GM12873 (cell line): ENCODE data around the gene SBNO1.

Source experiments
- TF ChIP-seq, protein P1 (sequence below): IDR thresholded peaks from 2 replicates; pipeline ENCODE4 v1.5.1; 2012; ENCODE audit warnings: low read depth, mild to moderate bottlenecking, moderate library complexity, low read length, control low read depth; ENCODE audit not compliant: insufficient read depth; ENCODE audit errors: missing control alignments

SBNO1 gene

DNA sequence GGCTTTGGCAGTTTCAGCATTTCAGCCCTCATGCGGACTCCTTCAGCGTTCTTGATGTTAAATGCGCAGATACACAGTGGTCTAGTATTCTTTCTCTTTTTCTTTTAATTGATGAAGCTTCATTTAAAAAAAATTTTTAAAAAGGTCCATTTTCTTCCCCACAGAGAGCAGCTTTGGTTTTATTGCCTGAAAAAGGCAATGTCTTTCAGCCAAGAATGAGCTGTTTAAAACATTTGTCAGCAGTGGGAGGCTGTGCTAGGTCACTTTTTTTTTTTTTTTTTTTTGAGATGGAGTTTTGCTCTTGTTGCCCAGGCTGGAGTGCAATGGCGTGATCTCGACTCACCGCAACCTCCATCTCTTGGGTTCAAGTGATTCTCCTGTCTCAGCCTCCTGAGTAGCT lies 32.8 kb upstream of the SBNO1 start:
- TF ChIP-seq, protein P1, sequence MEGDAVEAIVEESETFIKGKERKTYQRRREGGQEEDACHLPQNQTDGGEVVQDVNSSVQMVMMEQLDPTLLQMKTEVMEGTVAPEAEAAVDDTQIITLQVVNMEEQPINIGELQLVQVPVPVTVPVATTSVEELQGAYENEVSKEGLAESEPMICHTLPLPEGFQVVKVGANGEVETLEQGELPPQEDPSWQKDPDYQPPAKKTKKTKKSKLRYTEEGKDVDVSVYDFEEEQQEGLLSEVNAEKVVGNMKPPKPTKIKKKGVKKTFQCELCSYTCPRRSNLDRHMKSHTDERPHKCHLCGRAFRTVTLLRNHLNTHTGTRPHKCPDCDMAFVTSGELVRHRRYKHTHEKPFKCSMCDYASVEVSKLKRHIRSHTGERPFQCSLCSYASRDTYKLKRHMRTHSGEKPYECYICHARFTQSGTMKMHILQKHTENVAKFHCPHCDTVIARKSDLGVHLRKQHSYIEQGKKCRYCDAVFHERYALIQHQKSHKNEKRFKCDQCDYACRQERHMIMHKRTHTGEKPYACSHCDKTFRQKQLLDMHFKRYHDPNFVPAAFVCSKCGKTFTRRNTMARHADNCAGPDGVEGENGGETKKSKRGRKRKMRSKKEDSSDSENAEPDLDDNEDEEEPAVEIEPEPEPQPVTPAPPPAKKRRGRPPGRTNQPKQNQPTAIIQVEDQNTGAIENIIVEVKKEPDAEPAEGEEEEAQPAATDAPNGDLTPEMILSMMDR: no peak

DNA sequence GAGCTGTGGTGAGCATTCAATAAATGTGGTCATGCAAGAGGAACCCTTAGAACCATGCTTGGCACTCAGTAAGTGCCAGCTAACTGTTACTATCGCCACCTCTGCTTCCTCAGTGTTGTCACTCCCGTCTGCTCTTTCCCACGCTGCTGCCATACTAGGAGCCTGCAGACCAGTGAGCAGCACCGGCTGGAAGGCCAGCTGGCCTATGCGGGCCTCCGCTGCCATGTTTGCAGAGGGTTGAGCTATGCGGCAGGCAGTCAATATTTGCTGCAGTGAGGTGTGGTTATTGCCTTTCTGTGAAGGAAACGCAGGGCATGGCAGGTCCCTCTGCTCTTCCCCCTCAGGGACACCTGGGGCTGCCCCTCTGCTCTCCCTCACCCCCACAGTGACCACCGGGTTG lies 32.3 kb upstream of the SBNO1 start:
- TF ChIP-seq, protein P1: no peak

- TF ChIP-seq, protein P1: no peak
These were observed 31.9 kb upstream of the SBNO1 start for GRCh38 chr12:123396543-123396942.

DNA sequence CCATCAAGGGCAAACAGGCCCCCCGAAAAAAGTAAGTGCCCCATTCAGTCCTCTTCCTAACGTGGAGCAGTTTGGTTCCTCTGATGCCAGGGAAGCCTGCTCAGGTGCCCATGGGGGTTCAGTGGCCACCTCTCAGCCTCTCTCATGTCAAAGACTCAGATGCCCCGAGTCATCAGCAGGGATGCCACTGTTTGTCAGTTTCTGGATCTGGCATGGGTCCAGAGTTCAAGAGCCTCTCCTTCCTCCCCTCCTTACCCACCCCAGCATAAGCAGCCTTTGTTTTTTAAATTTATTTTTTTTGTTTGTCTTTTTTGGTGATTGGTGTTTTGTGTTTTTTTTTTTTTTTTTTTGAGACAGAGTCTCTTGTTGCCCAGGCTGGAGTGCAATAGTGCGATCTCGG lies 30.6 kb upstream of the SBNO1 start:
- TF ChIP-seq, protein P1: no peak

DNA sequence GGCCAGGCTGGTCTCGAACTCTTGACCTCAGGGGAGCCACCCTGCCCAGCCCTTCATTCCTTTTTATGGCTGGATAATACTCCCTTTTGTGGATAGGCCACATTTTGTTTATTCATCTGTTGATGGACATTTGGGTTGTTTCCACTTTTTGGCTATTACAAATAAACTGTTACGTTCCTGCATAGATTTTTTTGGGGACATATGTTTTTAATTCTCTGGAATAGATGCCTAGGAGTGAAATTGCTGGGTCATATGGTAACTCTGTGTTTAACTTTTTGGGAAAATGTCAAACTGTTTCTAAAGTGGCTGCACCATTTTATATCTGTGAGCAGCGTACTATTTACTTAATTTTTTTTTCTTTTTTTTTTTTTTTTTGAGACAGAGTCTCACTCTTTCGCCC lies 29.1 kb upstream of the SBNO1 start:
- TF ChIP-seq, protein P1: no peak

DNA sequence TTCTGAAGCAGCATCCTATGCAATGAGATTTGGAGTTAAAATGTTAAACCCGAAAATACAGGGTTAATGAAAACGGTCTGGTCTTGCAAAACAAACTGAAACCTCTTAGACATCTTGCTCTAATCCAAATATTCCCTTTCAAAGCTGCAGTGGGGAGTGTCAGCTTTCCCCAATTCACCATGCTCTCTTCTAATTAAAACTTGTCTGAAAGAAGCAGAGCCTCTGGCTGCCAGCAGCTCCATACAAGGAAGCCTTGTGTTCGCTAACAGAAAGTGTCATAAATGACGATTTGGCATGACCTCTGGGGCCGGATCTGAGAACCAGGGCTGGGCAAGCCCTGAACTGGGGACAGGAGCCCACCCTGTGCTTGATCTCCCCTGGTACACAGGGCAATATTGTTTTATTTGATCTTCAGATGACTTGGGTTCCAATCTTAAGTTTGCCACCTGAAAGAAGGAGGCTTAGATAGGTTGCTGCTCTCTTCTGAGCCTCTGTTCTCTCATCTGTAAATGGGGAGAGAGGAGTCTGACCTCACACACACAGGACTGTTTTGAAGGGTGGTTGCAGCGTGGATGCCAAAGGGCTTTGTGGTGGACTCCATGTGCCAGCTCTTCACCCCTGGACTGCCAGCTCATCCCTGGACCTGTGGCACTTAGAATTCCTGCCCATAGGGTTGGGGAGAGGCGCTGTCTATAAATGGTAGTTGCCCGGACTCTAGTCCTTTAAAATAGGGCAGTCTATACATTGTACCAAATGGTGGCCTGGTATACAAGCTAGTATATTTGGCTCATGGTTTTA lies 27.1 kb upstream of the SBNO1 start:
- TF ChIP-seq, protein P1: no peak

DNA sequence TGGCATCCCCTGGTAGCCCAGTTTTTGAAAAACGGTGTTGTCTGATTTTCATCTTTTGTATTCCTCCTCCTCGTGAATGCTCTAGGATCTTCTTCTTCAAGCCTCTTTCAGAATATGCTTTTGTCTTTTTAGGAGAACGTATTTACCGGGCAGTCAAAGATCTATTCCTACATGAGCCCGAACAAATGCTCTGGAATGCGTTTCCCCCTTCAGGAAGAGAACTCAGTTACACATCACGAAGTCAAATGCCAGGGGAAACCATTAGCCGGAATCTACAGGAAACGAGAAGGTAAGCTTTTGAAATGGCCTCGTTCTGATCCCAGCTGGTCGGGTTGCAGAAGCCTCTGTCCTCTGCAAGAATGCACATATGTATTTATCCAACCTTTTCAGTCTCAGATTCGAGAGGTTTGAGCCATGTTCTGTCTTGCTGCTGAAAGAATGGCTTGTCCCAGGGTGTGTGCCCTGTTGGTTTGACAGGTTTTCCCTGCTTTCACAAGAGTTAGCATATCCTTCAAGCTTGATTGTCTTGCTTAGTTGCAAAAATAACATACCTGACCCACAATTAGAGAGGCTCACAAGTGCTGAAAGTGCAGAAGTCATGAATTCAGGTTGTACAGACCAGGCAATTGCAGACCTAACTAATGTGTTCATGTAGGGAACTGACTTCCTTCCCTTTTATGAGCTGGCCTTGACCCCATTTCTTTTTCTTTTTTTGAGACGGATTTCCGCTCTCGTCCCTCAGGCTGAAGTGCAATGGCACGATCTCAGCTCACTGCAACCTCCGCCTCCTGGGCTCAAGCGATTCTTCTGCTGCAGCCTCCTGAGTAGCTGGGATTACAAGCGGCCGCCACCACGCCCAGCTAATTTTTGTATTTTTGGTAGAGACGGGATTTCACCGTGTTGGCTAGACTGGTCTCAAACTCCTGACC lies 26.1 kb upstream of the SBNO1 start:
- TF ChIP-seq, protein P1: no peak
